GM20431 (cell line): ENCODE results near the gene ALDH1A3.

ENCODE experiments used
- in situ Hi-C: fragments of 300-500 bp; cut with MseI, MboI; formaldehyde crosslinking; loops from one replicate; pipeline ENCODE4 v1.15.0; 2020; ENCODE audit warnings: low sequenced_read_pairs; ENCODE audit not compliant: unreplicated experiment

ALDH1A3 gene

DNA sequence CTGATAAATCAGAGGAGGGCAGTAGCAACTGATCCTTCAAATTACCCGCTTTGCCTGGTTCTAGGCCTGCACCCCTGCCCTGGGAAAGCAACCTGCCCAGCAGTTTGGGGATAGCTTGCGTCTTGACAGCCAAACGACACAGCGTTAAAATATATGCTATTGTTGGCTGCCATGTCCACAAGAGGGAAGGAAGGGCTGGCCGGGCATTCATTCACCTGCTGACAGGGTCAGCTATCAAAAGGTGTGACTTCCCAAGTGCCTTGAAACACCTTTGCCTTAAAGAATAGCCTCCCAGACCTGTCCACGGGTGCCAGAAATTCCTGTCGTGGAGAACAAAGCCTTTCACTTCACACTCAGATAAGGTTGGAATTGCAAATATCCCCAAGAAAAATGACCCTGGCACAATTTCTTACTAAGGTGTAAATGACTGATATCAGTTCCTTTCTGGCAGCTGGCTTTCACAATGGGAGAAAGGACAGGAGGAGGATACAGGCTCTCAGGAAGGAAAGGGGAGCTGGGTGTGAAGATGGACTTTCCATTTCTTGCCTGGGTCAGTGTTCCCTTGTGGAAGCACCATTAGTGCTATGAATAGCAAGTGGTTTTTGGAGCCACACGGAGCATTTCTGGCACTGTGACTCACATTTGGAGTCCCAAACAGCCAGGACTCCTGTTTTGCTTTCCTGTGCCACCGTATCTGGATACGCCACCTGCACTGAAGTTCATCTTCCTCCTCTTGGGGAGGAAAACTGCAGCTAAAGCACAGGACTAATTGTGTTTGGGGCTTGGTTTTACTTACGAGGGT lies 19.2 kb downstream of the ALDH1A3 start:
- in situ Hi-C loops = no loop called here

DNA sequence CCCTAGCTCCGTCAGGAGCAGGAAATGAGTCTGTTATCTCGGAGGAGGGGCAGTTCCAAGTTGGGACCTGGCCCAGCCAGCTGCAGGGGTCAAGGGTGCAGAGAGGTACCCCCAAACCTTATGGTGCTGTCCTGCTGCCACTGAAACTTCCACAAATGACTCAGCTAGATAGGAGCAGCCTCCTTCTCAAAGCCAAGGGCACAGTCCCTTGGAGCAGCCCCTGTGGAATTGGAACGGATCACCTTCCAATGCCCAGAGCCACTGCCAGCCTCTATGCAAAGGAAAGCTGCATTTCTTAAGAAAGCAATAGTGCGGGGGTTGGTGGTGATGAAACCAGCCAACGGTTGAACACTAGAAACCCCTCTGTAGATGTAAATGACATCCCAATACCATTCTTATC lies 20.0 kb downstream of the ALDH1A3 start:
- in situ Hi-C loops = no loop called here

- in situ Hi-C loops = no loop called here
Observed at GRCh38 chr15:100900136-100900794, 20.6 kb downstream of the ALDH1A3 start.

- in situ Hi-C loops = no loop called here
Observed at GRCh38 chr15:100900795-100901169, 21.2 kb downstream of the ALDH1A3 start.

DNA sequence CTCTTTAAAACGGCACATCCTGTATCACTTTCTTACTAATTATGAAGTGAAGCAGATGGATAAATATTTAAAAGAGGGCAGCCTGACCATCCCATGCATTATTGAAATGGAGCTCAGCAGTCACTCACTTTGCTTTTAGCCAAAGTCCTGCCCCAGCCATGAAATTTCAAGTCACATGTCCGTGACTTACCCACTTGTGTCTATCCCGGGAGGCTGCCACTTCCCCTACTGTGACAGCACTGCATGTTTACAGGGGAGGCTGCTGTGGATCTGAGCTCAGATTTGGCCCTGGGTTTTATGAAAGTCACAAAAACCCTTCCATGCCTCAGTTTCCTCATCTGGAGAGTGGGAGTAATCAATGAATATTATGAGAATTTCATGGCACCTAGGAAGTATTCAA lies 21.7 kb downstream of the ALDH1A3 start:
- in situ Hi-C loops = no loop called here

DNA sequence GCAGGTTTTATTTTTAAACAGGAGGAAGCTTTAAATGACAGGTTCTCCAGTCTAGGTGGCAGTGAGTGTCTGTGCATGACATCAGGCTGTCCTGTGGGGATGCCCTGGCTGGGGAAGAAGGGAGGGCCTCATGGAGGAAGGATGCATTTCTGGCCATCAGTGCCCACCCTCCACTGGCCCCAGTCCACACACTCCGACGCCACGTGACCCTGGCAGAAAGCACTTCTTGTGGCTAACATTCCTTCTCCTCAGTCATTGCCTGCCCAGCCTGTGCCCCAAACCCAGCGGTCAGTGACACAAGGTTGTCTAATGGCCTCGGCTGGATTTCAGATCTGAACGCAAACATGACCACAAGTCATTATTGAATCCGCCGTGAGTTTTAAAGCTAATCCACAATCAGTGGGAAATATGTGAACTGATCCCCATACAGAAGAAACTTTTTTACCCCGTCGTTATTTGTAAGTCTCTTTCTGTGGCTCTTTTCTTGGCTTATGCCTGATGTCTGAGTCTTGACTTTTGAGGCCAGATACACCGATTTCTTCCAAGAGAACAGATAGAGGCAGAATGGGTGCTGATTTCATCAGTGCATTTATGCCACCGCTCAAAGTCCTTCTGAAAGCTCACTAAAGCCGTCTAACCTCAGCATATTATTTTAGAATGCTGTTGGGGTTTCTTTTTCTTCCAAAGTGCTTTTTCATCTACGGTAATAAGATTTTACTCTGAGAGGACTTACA lies 22.2 kb downstream of the ALDH1A3 start:
- in situ Hi-C loops = no loop called here

DNA sequence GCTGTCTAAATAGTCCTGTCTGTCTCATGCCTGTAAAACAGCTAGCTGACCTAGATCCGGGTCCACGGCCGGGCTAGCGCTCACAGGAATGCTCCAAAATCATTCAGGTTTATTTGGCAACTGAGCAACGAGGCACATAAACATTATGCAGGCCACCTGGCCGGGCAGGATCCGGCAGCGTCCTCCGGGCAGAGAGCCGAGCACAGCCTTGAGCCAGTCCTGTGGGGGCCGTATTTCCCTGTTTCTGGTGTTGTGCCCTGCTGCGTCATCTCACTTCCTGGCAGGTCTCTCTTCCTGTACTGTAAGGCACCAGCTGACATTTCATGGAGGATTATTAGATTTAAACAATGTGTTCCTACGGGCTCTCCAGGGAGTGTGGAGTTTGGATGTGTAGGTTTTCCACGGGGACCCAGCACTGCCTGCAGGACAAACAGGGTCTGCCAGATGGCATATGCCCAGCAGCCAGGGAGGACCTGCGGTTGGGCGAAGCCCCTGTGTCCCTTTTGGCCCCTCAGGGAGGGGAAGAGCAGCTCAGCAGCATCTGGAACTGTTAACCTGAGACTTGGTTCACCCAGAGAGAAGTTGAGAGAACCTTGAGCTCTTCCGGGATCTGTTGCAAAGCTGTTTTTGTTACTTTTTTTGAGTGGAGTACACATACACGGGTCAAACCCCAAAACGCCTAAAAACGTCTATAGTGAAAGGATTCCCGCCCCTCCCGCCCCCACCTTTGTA lies 23.0 kb downstream of the ALDH1A3 start:
- in situ Hi-C loops = no loop called here

DNA sequence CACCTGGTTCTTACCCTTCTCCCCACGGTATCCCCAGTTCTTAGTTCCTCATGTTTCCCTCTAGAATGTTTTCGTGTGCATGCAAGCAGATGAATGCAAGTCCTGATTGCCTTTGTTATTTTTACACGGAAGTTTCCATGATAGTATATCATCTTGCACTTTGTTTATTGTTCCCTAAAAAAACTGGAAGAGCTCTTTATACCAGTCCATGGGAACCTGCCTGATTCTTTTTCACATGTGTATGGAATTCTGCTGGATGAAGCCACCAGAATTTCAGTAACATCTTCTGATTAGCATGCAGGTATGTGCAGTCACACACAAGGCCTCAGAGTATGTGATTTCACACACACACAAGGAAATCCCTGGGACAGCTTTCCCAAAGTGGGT lies 23.5 kb downstream of the ALDH1A3 start:
- in situ Hi-C loops = no loop called here

DNA sequence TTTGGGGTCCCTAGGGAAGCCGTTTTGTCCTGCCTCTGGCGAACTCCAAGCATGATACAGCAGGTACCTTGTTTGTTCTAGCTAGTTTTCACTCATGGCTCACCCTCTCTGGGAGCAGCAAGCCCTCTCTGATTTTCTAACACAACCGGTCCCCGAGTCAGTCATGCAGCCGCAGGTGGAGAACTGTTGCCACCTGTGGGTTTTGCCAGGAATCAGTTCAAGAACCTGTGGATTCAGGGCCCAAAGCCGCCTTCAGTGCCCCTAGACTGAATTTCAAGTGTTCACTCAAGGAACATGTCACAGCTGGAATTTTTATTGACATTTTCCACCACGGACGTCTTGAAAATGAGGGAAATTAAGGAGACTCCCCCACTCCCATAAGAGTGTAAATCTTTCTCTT lies 26.2 kb downstream of the ALDH1A3 start:
- in situ Hi-C loops = no loop called here

- in situ Hi-C loops = no loop called here
Observed at GRCh38 chr15:100908466-100908865, 28.8 kb downstream of the ALDH1A3 start.

DNA sequence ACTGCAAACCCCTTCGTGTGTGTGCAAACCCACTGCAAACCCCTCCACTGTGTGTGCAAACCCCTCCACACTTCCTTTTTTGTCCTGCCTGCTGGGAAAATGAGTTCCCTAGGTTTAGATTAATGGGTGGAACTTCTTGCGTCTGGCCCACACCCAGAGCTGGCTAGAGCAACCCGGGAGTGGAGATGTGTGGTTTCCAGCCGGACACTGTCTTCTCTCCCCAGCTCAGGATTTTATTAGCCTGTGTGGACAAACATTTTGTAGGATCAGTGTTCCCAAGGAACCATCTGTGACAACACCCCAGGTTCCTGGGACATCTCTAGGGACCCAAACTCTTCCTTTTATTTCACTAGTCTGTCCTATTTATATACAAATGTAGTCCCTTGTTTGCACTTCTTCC lies 29.9 kb downstream of the ALDH1A3 start:
- in situ Hi-C loops = no loop called here

GRCh38 chr15:100909989-100910955 lies 30.6 kb downstream of the ALDH1A3 start:
- in situ Hi-C loops = loop anchor here (10.0 kb wide), 1 partner anchor 95 kb away; no protein-coding TSS in a partner anchor

- in situ Hi-C loops = loop anchor here (10.0 kb wide), 1 partner anchor 94 kb away; no protein-coding TSS in a partner anchor
Observed at GRCh38 chr15:100911086-100911485, 31.5 kb downstream of the ALDH1A3 start.

DNA sequence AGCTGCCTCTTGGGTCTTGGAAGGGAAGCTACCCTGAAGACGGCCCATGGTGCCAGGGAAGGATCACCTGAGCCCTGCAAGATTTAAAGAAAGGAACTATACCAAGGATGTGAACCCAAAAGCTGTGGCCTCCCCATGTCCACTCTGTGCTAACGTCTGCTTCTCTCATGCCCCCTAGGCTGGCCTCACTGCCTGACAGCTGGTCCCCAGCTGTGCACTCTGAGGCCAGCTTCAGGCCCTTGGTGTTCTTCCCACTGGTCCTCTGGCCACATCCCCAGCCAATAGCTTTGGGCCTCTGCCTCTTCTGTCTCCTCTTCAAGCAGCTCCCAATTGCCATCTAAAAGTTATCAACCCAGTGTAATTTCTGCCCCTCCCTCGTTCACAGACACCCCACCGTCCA lies 34.3 kb downstream of the ALDH1A3 start:
- in situ Hi-C loops = loop anchor here (10.0 kb wide), 1 partner anchor 91 kb away; no protein-coding TSS in a partner anchor

DNA sequence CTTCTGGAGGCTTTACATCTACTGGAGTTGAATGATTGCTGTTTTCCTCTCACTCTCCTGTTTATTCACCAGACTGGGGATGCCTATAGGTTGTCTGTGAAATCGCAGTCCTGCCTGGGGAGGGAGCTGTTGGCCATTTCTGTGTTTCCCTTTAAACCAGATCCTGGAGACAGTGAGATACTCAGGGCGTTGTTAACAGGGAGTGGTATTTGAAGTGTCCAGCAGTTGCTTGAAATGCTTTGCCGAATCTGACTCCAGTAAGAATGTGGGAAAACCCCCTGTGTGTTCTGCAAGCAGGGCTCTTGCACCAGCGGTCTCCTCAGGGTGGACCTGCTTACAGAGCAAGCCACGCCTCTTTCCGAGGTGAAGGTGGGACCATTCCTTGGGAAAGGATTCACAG lies 35.2 kb downstream of the ALDH1A3 start:
- in situ Hi-C loops = loop anchor here (10.0 kb wide), 1 partner anchor 90 kb away; no protein-coding TSS in a partner anchor

GRCh38 chr15:100918034-100918689 lies 38.5 kb downstream of the ALDH1A3 start:
- in situ Hi-C loops = loop anchor here (10.0 kb wide), 1 partner anchor 87 kb away; no protein-coding TSS in a partner anchor

- in situ Hi-C loops = loop anchor here (10.0 kb wide), 1 partner anchor 86 kb away; no protein-coding TSS in a partner anchor
Observed at GRCh38 chr15:100918690-100919480, 39.3 kb downstream of the ALDH1A3 start, which contains the start of gene LRRK1. TSS of gene LRRK1 (plus strand) at chr15:100919357. CDS start at chr15:100924633, 5,276 bp downstream.
